CD14-positive monocyte (primary cell): ENCODE results near the gene FAM47E. TPM values are rescaled to one million over a fixed set of nuclear protein-coding genes. Genes with fewer than 3 reads are reported as not detected.
A peak's percentile ranks its signal among the peaks of the same experiment; 100 is the strongest.

Experiments
- DNase-seq, 3 donors: peaks; one replicate each; pipeline ENCODE4 v3.0.0-alpha.2; 2011 to 2022
- H2AFZ ChIP-seq: 2 replicates; pipeline ENCODE4 v1.6.0; 2012; ENCODE audit warnings: mild to moderate bottlenecking, low read depth, low read length, inconsistent platforms; ENCODE audit not compliant: insufficient read depth, poor library complexity, severe bottlenecking
- H3K27ac ChIP-seq, 2 donors: 1 replicate in 1 of 2; 2 replicates in 1 of 2; pipeline ENCODE4 v1.5.1; 2012 to 2013; ENCODE audit warnings: low read length in 2 of 2, control low read depth in 1 of 2, inconsistent platforms in 1 of 2, low read depth in 1 of 2, mild to moderate bottlenecking in 1 of 2
- H3K27me3 ChIP-seq, 2 donors: one replicate each; pipeline versions ENCODE4 v1.6.0 to v1.6.1; 2011 to 2013; ENCODE audit warnings: low read length in 2 of 2; ENCODE audit not compliant: control insufficient read depth in 2 of 2, insufficient read depth in 2 of 2
- H3K36me3 ChIP-seq, 2 donors: replicated peaks in 1 of 2; 1 replicate in 1 of 2; 2 replicates in 1 of 2; pipeline versions ENCODE4 v1.5.1 to v1.6.1; 2012 to 2013; ENCODE audit warnings: low read length in 2 of 2, control low read depth in 1 of 2, inconsistent platforms in 1 of 2, mild to moderate bottlenecking in 1 of 2; ENCODE audit not compliant: insufficient read depth in 2 of 2, control insufficient read depth in 1 of 2
- H3K4me1 ChIP-seq, 2 donors: 1 replicate in 1 of 2; 2 replicates in 1 of 2; pipeline versions ENCODE4 v1.5.1 to v1.6.1; 2012 to 2013; ENCODE audit warnings: low read length in 2 of 2, control low read depth in 1 of 2, inconsistent platforms in 1 of 2, mild to moderate bottlenecking in 1 of 2, moderate library complexity in 1 of 2; ENCODE audit not compliant: insufficient read depth in 2 of 2, control insufficient read depth in 1 of 2
- H3K4me2 ChIP-seq: replicated peaks from 2 replicates; pipeline ENCODE3; 2012; ENCODE audit warnings: low read length, moderate library complexity, mild to moderate bottlenecking; ENCODE audit not compliant: poor library complexity, severe bottlenecking; ENCODE audit errors: extremely low read depth
- H3K4me3 ChIP-seq, 3 experiments: fragments of 200-600 bp in 1 of 3; sonication (generic) in 1 of 3; replicated peaks in 1 of 3; 1 replicate in 2 of 3; 2 replicates in 1 of 3; pipeline ENCODE4 v1.5.1; 2011 to 2013; ENCODE audit warnings: low read length in 3 of 3, mild to moderate bottlenecking in 3 of 3, control low read depth in 2 of 3, low read depth in 2 of 3, inconsistent platforms in 1 of 3, moderate library complexity in 1 of 3
- H3K79me2 ChIP-seq: 2 replicates; pipeline ENCODE4 v1.6.0; 2012; ENCODE audit warnings: mild to moderate bottlenecking, control low read depth, inconsistent platforms, low read length, moderate library complexity; ENCODE audit not compliant: insufficient read depth
- H3K9ac ChIP-seq: 2 replicates; pipeline ENCODE4 v1.6.0; 2017; ENCODE audit warnings: low read length, mild to moderate bottlenecking; ENCODE audit not compliant: insufficient read depth, poor library complexity, severe bottlenecking
- H3K9me3 ChIP-seq, 2 donors: replicated peaks in 1 of 2; 1 replicate in 1 of 2; 2 replicates in 1 of 2; pipeline versions ENCODE4 v1.5.1 to v1.6.1; 2012 to 2013; ENCODE audit warnings: low read length in 2 of 2, control low read depth in 1 of 2; ENCODE audit not compliant: control insufficient read depth in 1 of 2, insufficient read depth in 1 of 2
- H4K20me1 ChIP-seq: 2 replicates; pipeline ENCODE4 v1.6.0; 2012; ENCODE audit warnings: mild to moderate bottlenecking, low read length, control low read depth, moderate library complexity; ENCODE audit not compliant: insufficient read depth
- H3K27ac Mint-ChIP-seq, 7 donors: one replicate each; pipeline ENCODE4 v1.8.0; 2020; ENCODE audit warnings: mild to moderate bottlenecking in 7 of 7, mixed read lengths in 7 of 7, moderate library complexity in 6 of 7, inconsistent platforms in 2 of 7
- H3K27me3 Mint-ChIP-seq, 3 donors: one replicate each; pipeline ENCODE4 v1.8.0; 2021 to 2022; ENCODE audit warnings: low read depth in 3 of 3, mild to moderate bottlenecking in 3 of 3, mixed read lengths in 3 of 3, moderate library complexity in 3 of 3, inconsistent platforms in 1 of 3
- H3K36me3 Mint-ChIP-seq, 2 donors: one replicate each; pipeline ENCODE4 v1.8.0; 2020; ENCODE audit warnings: mixed read lengths in 2 of 2, inconsistent platforms in 1 of 2, mild to moderate bottlenecking in 1 of 2
- H3K4me1 Mint-ChIP-seq: one replicate; pipeline ENCODE4 v1.8.0; 2020; ENCODE audit warnings: mild to moderate bottlenecking, mixed read lengths
- H3K4me3 Mint-ChIP-seq, 2 donors: one replicate each; pipeline ENCODE4 v1.8.0; 2020; ENCODE audit warnings: mild to moderate bottlenecking in 2 of 2, mixed read lengths in 2 of 2, moderate library complexity in 1 of 2
- H3K9me3 Mint-ChIP-seq, 7 donors: one replicate each; pipeline ENCODE4 v1.8.0; 2020 to 2022; ENCODE audit warnings: mixed read lengths in 7 of 7, mild to moderate bottlenecking in 6 of 7, moderate library complexity in 6 of 7, inconsistent platforms in 2 of 7
- WGBS: methylation state at CpG from one replicate; pipeline ENCODE4 v1.1.5; 2013; ENCODE audit warnings: missing lambda C conversion rate; ENCODE audit not compliant: insufficient coverage; 5-methylcytosine and 5-hydroxymethylcytosine counted together
- intact Hi-C, 2 donors: fragments of 100-400 bp; cut with micrococcal nuclease; formaldehyde crosslinking; loops; one replicate each; pipeline versions ENCODE4 v1.15.0 to v1.15.1; 2023
- polyA plus RNA-seq, 3 donors: library from polyadenylated mRNA; depleted of rRNA in 1 of 3; unstranded in 2 of 3; stranded (reverse) in 1 of 3; fragments of 300-500 nt in 2 of 3; fragments of >200 nt in 1 of 3; fragmentation: Illumina TruSeq in 2 of 3; gene quantifications; 1 replicate in 2 of 3; 2 replicates in 1 of 3; pipeline ENCODE4 v1.2.3, GENCODE V29; 2012 to 2021
- TF ChIP-seq, protein P1 (sequence below): fragments of 200-600 bp; IDR thresholded peaks from one replicate; pipeline ENCODE4 v1.8.0; 2022; ENCODE audit warnings: antibody characterized with exemption, mild to moderate bottlenecking

The FAM47E gene
- polyA plus RNA-seq, 3 donors = 0.31 TPM; not detected in 2

DNA sequence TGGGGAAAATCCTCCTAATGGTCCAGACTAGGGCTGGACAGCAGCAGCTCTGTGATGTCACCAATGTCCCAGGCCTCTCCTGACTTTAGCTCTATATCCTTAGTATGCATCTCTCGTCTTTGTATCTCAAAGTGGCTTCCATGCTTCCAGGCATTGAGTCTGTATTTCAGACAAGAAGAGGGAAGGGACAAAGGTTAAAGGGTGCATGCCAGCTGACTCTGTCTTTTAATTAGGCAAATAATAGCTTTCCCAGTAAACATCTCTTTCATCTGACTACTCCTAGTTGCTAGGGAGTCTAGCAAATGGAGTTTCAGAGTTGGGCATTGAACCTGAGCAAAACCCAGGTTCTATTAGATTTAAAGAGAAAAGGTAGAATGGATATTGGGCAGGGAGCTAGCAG, 5.4 kb downstream of the FAM47E start:
- Mint-ChIP-seq H3K27ac (no peak overlapping the region), H3K36me3 (no peaks in the 10 kb centered on the region), H3K4me1 (peaks cover 2% of the 10 kb centered on the region), H3K4me3 (no peak overlapping the region), H3K9me3 (peaks cover 0 to 1% (median 0%) of the 10 kb centered on the region in 7 donors), H3K27me3 (peaks cover 16 to 34% (median 18%) of the 10 kb centered on the region in 3 donors)
- no peaks in the 10 kb centered on the region for H4K20me1 ChIP-seq
- no peak for DNase-seq
- H3K9ac ChIP-seq = no peak overlapping the region
- no peaks in the 10 kb centered on the region for H3K79me2 ChIP-seq
- peaks cover under 1 to 1% of the 10 kb centered on the region in 2 donors for H3K4me1 ChIP-seq
- H3K4me3 ChIP-seq = no peak overlapping the region
- H3K36me3 ChIP-seq = no peaks in the 10 kb centered on the region
- no CpG with 5 or more reads among the region's 1 CpG for WGBS
- intact Hi-C loops = no loop called here
- H3K27ac ChIP-seq = no peak overlapping the region
- TF ChIP-seq, protein P1, sequence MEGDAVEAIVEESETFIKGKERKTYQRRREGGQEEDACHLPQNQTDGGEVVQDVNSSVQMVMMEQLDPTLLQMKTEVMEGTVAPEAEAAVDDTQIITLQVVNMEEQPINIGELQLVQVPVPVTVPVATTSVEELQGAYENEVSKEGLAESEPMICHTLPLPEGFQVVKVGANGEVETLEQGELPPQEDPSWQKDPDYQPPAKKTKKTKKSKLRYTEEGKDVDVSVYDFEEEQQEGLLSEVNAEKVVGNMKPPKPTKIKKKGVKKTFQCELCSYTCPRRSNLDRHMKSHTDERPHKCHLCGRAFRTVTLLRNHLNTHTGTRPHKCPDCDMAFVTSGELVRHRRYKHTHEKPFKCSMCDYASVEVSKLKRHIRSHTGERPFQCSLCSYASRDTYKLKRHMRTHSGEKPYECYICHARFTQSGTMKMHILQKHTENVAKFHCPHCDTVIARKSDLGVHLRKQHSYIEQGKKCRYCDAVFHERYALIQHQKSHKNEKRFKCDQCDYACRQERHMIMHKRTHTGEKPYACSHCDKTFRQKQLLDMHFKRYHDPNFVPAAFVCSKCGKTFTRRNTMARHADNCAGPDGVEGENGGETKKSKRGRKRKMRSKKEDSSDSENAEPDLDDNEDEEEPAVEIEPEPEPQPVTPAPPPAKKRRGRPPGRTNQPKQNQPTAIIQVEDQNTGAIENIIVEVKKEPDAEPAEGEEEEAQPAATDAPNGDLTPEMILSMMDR = no peak
- no peak overlapping the region for H2AFZ ChIP-seq
- H3K27me3 ChIP-seq = peaks cover 11 to 29% of the 10 kb centered on the region in 2 donors
- no peaks in the 10 kb centered on the region for H3K9me3 ChIP-seq
- H3K4me2 ChIP-seq = no peak overlapping the region

DNA sequence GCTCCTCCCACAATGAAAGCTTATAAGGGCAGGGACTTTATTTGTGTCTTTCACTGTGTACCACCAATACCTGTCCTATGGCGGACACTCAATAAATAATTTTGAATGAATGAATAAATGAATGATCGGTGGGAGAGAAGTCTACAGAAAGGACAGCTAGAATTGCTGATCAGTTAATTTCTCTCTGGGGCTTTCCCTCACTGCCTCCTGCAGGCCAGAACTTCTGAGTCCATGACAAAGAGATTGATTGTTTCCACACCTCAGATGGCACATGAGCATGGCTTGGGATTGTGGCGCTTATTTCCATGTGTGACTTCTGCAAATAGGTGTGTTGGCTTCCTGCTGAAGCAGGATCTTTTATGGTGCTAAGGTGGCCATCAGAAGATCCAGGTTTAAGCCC, 6.3 kb downstream of the FAM47E start:
- no peaks in the 10 kb centered on the region for H3K4me1 ChIP-seq
- H3K27me3 Mint-ChIP-seq = peaks cover 9 to 25% (median 11%) of the 10 kb centered on the region in 3 donors
- H3K4me2 ChIP-seq = no peak overlapping the region
- peak overlapping the region in 1 of 7 donors; percentile 6 for H3K27ac Mint-ChIP-seq
- DNase-seq = no peak
- no peaks in the 10 kb centered on the region for H3K4me1 Mint-ChIP-seq
- no peak overlapping the region for H3K4me3 Mint-ChIP-seq
- H3K27ac ChIP-seq = no peak overlapping the region
- no peak overlapping the region for H2AFZ ChIP-seq
- intact Hi-C loops = no loop called here
- H3K36me3 Mint-ChIP-seq = no peaks in the 10 kb centered on the region
- no peaks in the 10 kb centered on the region for H4K20me1 ChIP-seq
- peaks cover 3 to 20% of the 10 kb centered on the region in 2 donors for H3K27me3 ChIP-seq
- H3K36me3 ChIP-seq = no peaks in the 10 kb centered on the region
- no peak overlapping the region for H3K9ac ChIP-seq
- TF ChIP-seq, protein P1 = no peak
- WGBS = 100% methylated on average over 1 of the region's 3 CpGs
- H3K9me3 ChIP-seq = no peaks in the 10 kb centered on the region
- H3K79me2 ChIP-seq = no peaks in the 10 kb centered on the region
- H3K4me3 ChIP-seq = no peak overlapping the region
- peaks cover 0 to 1% (median 0%) of the 10 kb centered on the region in 7 donors for H3K9me3 Mint-ChIP-seq
